ENCODE data around the gene KCNIP4.

Gene KCNIP4

GRCh38 chr4:21900211-21900610 lies 48.4 kb downstream of the KCNIP4 start:
- FAIRE-seq, result no peak

GRCh38 chr4:21898101-21898500 lies 50.5 kb downstream of the KCNIP4 start:
- no peak for FAIRE-seq

GRCh38 chr4:21896767-21897166 lies 51.8 kb downstream of the KCNIP4 start:
- no peak for FAIRE-seq

GRCh38 chr4:21893136-21893535 lies 55.4 kb downstream of the KCNIP4 start:
- FAIRE-seq, result no peak

- no peak for FAIRE-seq
Measured at GRCh38 chr4:21890231-21890630, 58.3 kb downstream of the KCNIP4 start.

GRCh38 chr4:21888195-21888976 lies 60.2 kb downstream of the KCNIP4 start:
- FAIRE-seq, result no peak

GRCh38 chr4:21887481-21887880 lies 61.1 kb downstream of the KCNIP4 start:
- FAIRE-seq, result no peak

GRCh38 chr4:21885770-21886169 lies 62.8 kb downstream of the KCNIP4 start:
- FAIRE-seq, result no peak

- FAIRE-seq, result no peak
Measured at GRCh38 chr4:21885241-21885640, 63.3 kb downstream of the KCNIP4 start.

GRCh38 chr4:21884615-21885014 lies 64.0 kb downstream of the KCNIP4 start:
- no peak for FAIRE-seq

- FAIRE-seq, result no peak
Measured at GRCh38 chr4:21882051-21882839, 66.3 kb downstream of the KCNIP4 start.

GRCh38 chr4:21879187-21879586 lies 69.4 kb downstream of the KCNIP4 start:
- no peak for FAIRE-seq

GRCh38 chr4:21876711-21877110 lies 71.9 kb downstream of the KCNIP4 start:
- no peak for FAIRE-seq

GRCh38 chr4:21873145-21873544 lies 75.4 kb downstream of the KCNIP4 start:
- FAIRE-seq, result no peak

GRCh38 chr4:21872101-21872500 lies 76.5 kb downstream of the KCNIP4 start:
- FAIRE-seq, result no peak

- FAIRE-seq, result no peak
Measured at GRCh38 chr4:21869978-21870745, 78.4 kb downstream of the KCNIP4 start.

GRCh38 chr4:21864686-21865085 lies 83.9 kb downstream of the KCNIP4 start:
- FAIRE-seq, result no peak

GRCh38 chr4:21862917-21863316 lies 85.7 kb downstream of the KCNIP4 start:
- no peak for FAIRE-seq

GRCh38 chr4:21858971-21859370 lies 89.6 kb downstream of the KCNIP4 start:
- FAIRE-seq, result no peak

GRCh38 chr4:21856754-21857153 lies 91.8 kb downstream of the KCNIP4 start:
- no peak for FAIRE-seq

- no peak for FAIRE-seq
Measured at GRCh38 chr4:21856301-21856700, 92.3 kb downstream of the KCNIP4 start.

- FAIRE-seq, result no peak
Measured at GRCh38 chr4:21849077-21849476, 99.5 kb downstream of the KCNIP4 start.

- FAIRE-seq, result no peak
Measured at GRCh38 chr4:21848021-21848420, 100.6 kb downstream of the KCNIP4 start.

GRCh38 chr4:21845663-21846062 lies 102.9 kb downstream of the KCNIP4 start:
- FAIRE-seq, result no peak
